ENCODE results near the gene TXNRD1.

TXNRD1 gene

GRCh38 chr12:104248444-104248843 lies 32.9 kb downstream of the TXNRD1 start:
- Histone ChIP-seq H2BK120ac (ENCODE audit: insufficient read depth, low read length, poor library complexity) (no peak overlapping the region), H3K23ac (ENCODE audit: low read length) (no peak overlapping the region), H3K27ac (ENCODE audit: low read depth, low read length) (no peak overlapping the region), H3K18ac (ENCODE audit: low read length) (no peak overlapping the region), H3K36me3 (ENCODE audit: control insufficient read depth in 1 of 2, insufficient read depth in 2 of 2, low read length in 2 of 2) (no peaks in the 10 kb centered on the region), H3K9me3 (ENCODE audit: insufficient read depth, low read depth, low read length) (no peaks in the 10 kb centered on the region), H3K4me1 (ENCODE audit: control insufficient read depth in 1 of 2, insufficient read depth in 2 of 2, low read length in 2 of 2) (no peaks in the 10 kb centered on the region), H2AFZ (ENCODE audit: insufficient read depth, low read length, poor library complexity) (no peak overlapping the region), H3K9ac (ENCODE audit: low read length) (no peak overlapping the region), H3K27me3 (ENCODE audit: insufficient read depth, low read length) (no peaks in the 10 kb centered on the region), H3K14ac (ENCODE audit: low read length) (no peak overlapping the region), H4K8ac (ENCODE audit: low read depth, low read length) (no peak overlapping the region), H3K4me2 (ENCODE audit: low read length) (no peak overlapping the region), H2BK12ac (ENCODE audit: low read length) (no peak overlapping the region), H3K79me2 (ENCODE audit: control insufficient read depth, insufficient read depth, low read length, poor library complexity) (no peaks in the 10 kb centered on the region), H3K4ac (ENCODE audit: low read depth, low read length) (no peak overlapping the region), H2AK5ac (ENCODE audit: low read length) (no peak overlapping the region), H3K79me1 (ENCODE audit: low read length) (no peaks in the 10 kb centered on the region), H2BK5ac (ENCODE audit: low read depth, low read length, poor library complexity) (no peak overlapping the region), H3K4me3 (ENCODE audit: low read depth, low read length) (no peak overlapping the region), H4K12ac (ENCODE audit: low read depth, low read length) (no peak overlapping the region), H4K91ac (ENCODE audit: low read depth, low read length) (no peak overlapping the region)
- no CpG with 5 or more reads among the region's 8 CpGs for WGBS (ENCODE audit: extremely low coverage, insufficient coverage, insufficient read length)
- no peak for DNase-seq

DNA sequence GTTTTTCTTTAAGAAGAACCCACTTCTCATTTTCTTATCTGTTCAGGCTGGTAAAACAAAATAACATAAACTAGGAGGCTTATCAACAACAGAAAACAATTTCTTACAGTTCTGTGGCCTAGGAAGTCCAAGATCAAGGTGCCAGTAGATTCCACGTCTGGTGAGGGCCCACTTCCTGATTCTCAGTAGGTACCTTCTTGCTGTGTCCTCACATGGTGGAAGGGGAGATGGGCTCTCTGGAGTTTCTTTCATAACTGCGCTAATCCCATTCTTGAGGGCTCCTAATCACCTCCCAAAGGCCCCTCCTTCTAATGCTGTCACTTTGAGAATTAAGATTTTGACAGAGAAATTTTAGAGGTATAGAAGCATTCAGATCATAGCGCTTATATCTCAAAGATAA lies 33.4 kb downstream of the TXNRD1 start:
- no peak overlapping the region for H2BK120ac ChIP-seq (ENCODE audit: insufficient read depth, low read length, poor library complexity)
- H4K8ac ChIP-seq (ENCODE audit: low read depth, low read length), result no peak overlapping the region
- H3K14ac ChIP-seq (ENCODE audit: low read length), result no peak overlapping the region
- H3K9ac ChIP-seq (ENCODE audit: low read length), result no peak overlapping the region
- no peak for DNase-seq
- H3K36me3 ChIP-seq (ENCODE audit: control insufficient read depth in 1 of 2, insufficient read depth in 2 of 2, low read length in 2 of 2), result no peaks in the 10 kb centered on the region
- H3K79me2 ChIP-seq (ENCODE audit: control insufficient read depth, insufficient read depth, low read length, poor library complexity), result no peaks in the 10 kb centered on the region
- H3K27ac ChIP-seq (ENCODE audit: low read depth, low read length), result no peak overlapping the region
- H3K4me3 ChIP-seq (ENCODE audit: low read depth, low read length), result no peak overlapping the region
- no peak overlapping the region for H2BK5ac ChIP-seq (ENCODE audit: low read depth, low read length, poor library complexity)
- no peaks in the 10 kb centered on the region for H3K79me1 ChIP-seq (ENCODE audit: low read length)
- H3K27me3 ChIP-seq (ENCODE audit: insufficient read depth, low read length), result no peaks in the 10 kb centered on the region
- no peak overlapping the region for H3K23ac ChIP-seq (ENCODE audit: low read length)
- H4K91ac ChIP-seq (ENCODE audit: low read depth, low read length), result no peak overlapping the region
- H3K4ac ChIP-seq (ENCODE audit: low read depth, low read length), result no peak overlapping the region
- no peak overlapping the region for H2AK5ac ChIP-seq (ENCODE audit: low read length)
- H3K4me1 ChIP-seq (ENCODE audit: control insufficient read depth in 1 of 2, insufficient read depth in 2 of 2, low read length in 2 of 2), result no peaks in the 10 kb centered on the region
- no peak overlapping the region for H2BK12ac ChIP-seq (ENCODE audit: low read length)
- H3K4me2 ChIP-seq (ENCODE audit: low read length), result no peak overlapping the region
- no peak overlapping the region for H4K12ac ChIP-seq (ENCODE audit: low read depth, low read length)
- H3K9me3 ChIP-seq (ENCODE audit: insufficient read depth, low read depth, low read length), result no peaks in the 10 kb centered on the region
- no peak overlapping the region for H2AFZ ChIP-seq (ENCODE audit: insufficient read depth, low read length, poor library complexity)
- H3K18ac ChIP-seq (ENCODE audit: low read length), result no peak overlapping the region
- no CpG with 5 or more reads among the region's 3 CpGs for WGBS (ENCODE audit: extremely low coverage, insufficient coverage, insufficient read length)

GRCh38 chr12:104249898-104250297 lies 34.3 kb downstream of the TXNRD1 start:
- H2BK12ac ChIP-seq (ENCODE audit: low read length), result no peak overlapping the region
- no peaks in the 10 kb centered on the region for H3K4me1 ChIP-seq (ENCODE audit: control insufficient read depth in 1 of 2, insufficient read depth in 2 of 2, low read length in 2 of 2)
- no peak overlapping the region for H2BK5ac ChIP-seq (ENCODE audit: low read depth, low read length, poor library complexity)
- no peaks in the 10 kb centered on the region for H3K79me1 ChIP-seq (ENCODE audit: low read length)
- H2BK120ac ChIP-seq (ENCODE audit: insufficient read depth, low read length, poor library complexity), result no peak overlapping the region
- no peak overlapping the region for H4K8ac ChIP-seq (ENCODE audit: low read depth, low read length)
- no peak overlapping the region for H2AFZ ChIP-seq (ENCODE audit: insufficient read depth, low read length, poor library complexity)
- H3K27me3 ChIP-seq (ENCODE audit: insufficient read depth, low read length), result no peaks in the 10 kb centered on the region
- H2AK5ac ChIP-seq (ENCODE audit: low read length), result no peak overlapping the region
- H3K9me3 ChIP-seq (ENCODE audit: insufficient read depth, low read depth, low read length), result no peaks in the 10 kb centered on the region
- H3K23ac ChIP-seq (ENCODE audit: low read length), result no peak overlapping the region
- no peak overlapping the region for H3K9ac ChIP-seq (ENCODE audit: low read length)
- no peak overlapping the region for H4K12ac ChIP-seq (ENCODE audit: low read depth, low read length)
- no peak overlapping the region for H3K27ac ChIP-seq (ENCODE audit: low read depth, low read length)
- H3K14ac ChIP-seq (ENCODE audit: low read length), result no peak overlapping the region
- WGBS (ENCODE audit: extremely low coverage, insufficient coverage, insufficient read length), result no CpG with 5 or more reads among the region's 4 CpGs
- no peak overlapping the region for H4K91ac ChIP-seq (ENCODE audit: low read depth, low read length)
- no peak overlapping the region for H3K18ac ChIP-seq (ENCODE audit: low read length)
- DNase-seq, result no peak
- H3K4me2 ChIP-seq (ENCODE audit: low read length), result no peak overlapping the region
- no peaks in the 10 kb centered on the region for H3K36me3 ChIP-seq (ENCODE audit: control insufficient read depth in 1 of 2, insufficient read depth in 2 of 2, low read length in 2 of 2)
- no peaks in the 10 kb centered on the region for H3K79me2 ChIP-seq (ENCODE audit: control insufficient read depth, insufficient read depth, low read length, poor library complexity)
- no peak overlapping the region for H3K4ac ChIP-seq (ENCODE audit: low read depth, low read length)
- H3K4me3 ChIP-seq (ENCODE audit: low read depth, low read length), result no peak overlapping the region

DNA sequence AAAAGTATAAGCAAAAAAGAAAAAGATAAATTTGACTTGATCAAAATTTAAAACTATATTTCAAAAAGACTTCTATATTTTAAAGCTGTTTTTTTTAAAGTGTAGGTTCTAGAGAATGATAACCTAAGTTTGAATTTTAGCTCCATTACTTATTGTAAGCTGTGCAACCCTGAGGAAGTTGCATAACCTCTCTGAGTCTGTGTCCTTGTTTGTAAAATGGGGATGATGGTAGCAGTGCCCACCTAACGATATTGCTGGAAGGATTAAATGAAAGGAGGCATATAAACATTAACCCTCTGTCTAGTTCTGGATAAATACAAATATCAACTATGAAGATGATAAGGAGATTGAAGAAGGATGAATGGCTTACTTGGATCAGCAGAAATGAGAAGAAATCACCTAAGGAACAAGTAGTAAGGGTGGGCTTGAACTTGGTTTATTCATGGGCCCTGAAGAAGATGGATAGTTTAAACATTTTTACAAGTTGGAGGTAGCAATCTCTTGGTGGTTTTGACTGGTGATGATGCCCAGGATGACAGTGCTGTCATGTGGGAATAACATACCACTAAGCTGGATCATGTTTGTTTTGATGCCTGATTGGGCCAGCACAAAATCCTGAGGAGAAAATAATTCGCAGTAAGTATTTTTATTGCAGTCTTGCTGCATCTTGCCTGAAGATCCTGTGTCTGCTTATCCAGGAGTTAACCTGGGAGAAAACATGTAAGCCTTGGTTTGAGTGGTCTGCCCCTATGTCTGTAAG lies 35.0 kb downstream of the TXNRD1 start:
- no peak overlapping the region for H3K4me2 ChIP-seq (ENCODE audit: low read length)
- no peak overlapping the region for H2BK12ac ChIP-seq (ENCODE audit: low read length)
- DNase-seq, result no peak
- no peak overlapping the region for H3K4me3 ChIP-seq (ENCODE audit: low read depth, low read length)
- no peak overlapping the region for H4K91ac ChIP-seq (ENCODE audit: low read depth, low read length)
- H3K23ac ChIP-seq (ENCODE audit: low read length), result no peak overlapping the region
- no peaks in the 10 kb centered on the region for H3K9me3 ChIP-seq (ENCODE audit: insufficient read depth, low read depth, low read length)
- no peaks in the 10 kb centered on the region for H3K27me3 ChIP-seq (ENCODE audit: insufficient read depth, low read length)
- no peak overlapping the region for H3K14ac ChIP-seq (ENCODE audit: low read length)
- WGBS (ENCODE audit: extremely low coverage, insufficient coverage, insufficient read length), result no CpG with 5 or more reads among the region's 2 CpGs
- no peaks in the 10 kb centered on the region for H3K79me1 ChIP-seq (ENCODE audit: low read length)
- no peak overlapping the region for H3K27ac ChIP-seq (ENCODE audit: low read depth, low read length)
- H3K79me2 ChIP-seq (ENCODE audit: control insufficient read depth, insufficient read depth, low read length, poor library complexity), result no peaks in the 10 kb centered on the region
- no peak overlapping the region for H3K4ac ChIP-seq (ENCODE audit: low read depth, low read length)
- no peaks in the 10 kb centered on the region for H3K4me1 ChIP-seq (ENCODE audit: control insufficient read depth in 1 of 2, insufficient read depth in 2 of 2, low read length in 2 of 2)
- H3K36me3 ChIP-seq (ENCODE audit: control insufficient read depth in 1 of 2, insufficient read depth in 2 of 2, low read length in 2 of 2), result no peaks in the 10 kb centered on the region
- no peak overlapping the region for H2AFZ ChIP-seq (ENCODE audit: insufficient read depth, low read length, poor library complexity)
- H3K9ac ChIP-seq (ENCODE audit: low read length), result no peak overlapping the region
- no peak overlapping the region for H3K18ac ChIP-seq (ENCODE audit: low read length)
- H4K8ac ChIP-seq (ENCODE audit: low read depth, low read length), result no peak overlapping the region
- no peak overlapping the region for H2BK120ac ChIP-seq (ENCODE audit: insufficient read depth, low read length, poor library complexity)
- no peak overlapping the region for H2AK5ac ChIP-seq (ENCODE audit: low read length)
- no peak overlapping the region for H2BK5ac ChIP-seq (ENCODE audit: low read depth, low read length, poor library complexity)
- no peak overlapping the region for H4K12ac ChIP-seq (ENCODE audit: low read depth, low read length)

Data from trophoblast cell (in vitro differentiated cells and primary cell).